ENCODE data around the gene PYROXD2.

The PYROXD2 gene

DNA sequence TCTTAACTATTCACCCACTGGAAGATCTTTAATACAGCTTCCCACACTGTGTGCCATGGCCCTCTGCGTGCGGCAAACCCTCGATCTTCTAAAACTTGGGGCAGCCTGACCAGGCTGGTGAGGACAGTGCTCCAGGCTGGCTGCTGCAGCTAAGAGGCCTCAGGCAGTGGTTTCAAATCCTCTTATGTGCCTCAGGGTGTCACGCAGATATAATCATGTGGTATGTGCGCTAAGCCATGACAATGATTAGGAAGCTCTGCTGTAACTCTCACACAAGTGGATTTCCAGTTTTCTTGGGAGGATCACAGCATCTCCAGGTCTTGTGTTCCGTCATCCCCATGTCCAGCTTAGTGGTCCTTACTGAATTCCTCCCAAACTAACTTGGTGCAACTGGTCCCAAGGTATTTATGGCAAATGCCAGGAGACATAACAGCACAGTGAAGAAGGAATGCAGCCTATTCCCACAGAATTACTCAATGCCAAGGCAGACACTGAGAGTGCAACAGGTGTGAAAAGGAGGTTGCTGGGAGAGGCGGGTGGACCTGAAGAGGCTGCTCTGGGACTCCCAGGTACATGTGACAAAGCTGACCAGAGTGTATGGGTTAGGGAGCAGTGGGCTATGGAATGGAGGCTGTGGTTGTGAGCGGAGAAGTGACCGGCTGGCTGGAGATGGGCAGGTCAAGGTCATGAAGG, 29.5 kb upstream of the PYROXD2 start:
- Histone ChIP-seq H3K9me3 (no peaks in the 10 kb centered on the region), H3K4me3 (no peak overlapping the region), H3K27me3 (no peaks in the 10 kb centered on the region), H3K4me1 (peaks cover 0 to 27% (median 13%) of the 10 kb centered on the region in 4 donors), H3K36me3 (peaks cover 22 to 45% (median 22%) of the 10 kb centered on the region in 3 donors), H3K27ac (no peak overlapping the region)
- no peak for TF ChIP-seq CTCF (IDR thresholded peaks at IDR 0.05)
- intact Hi-C loops (cut with DNase I; ENCODE audit: low total_unique reads): no loop called here
- no peak for DNase-seq

DNA sequence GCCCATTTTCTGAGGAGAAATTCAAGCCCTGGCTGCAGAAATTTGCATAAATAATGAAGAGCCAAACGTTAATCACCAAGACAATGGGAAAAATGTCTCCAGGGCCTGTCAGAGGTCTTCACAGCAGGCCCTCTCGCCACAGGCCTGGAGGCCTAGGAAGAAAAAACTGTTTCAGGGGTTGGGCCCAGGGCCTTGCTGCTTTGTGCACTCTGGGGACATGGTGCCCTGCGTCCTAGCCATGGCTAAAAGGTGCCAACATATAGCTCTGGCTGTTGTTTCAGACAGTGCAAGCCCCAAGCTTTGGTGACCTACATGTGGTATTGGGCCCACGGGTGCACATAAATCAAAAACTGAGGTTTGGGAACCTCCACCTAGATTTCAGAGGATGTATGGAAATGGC, 23.7 kb upstream of the PYROXD2 start:
- DNase-seq: no peak
- intact Hi-C loops (cut with DNase I; ENCODE audit: low total_unique reads): no loop called here
- H3K4me1 ChIP-seq: no peaks in the 10 kb centered on the region
- H3K9me3 ChIP-seq: no peaks in the 10 kb centered on the region
- no peaks in the 10 kb centered on the region for H3K27me3 ChIP-seq
- no peak overlapping the region for H3K27ac ChIP-seq
- no peak overlapping the region for H3K4me3 ChIP-seq
- peaks cover 46 to 80% (median 62%) of the 10 kb centered on the region in 3 donors for H3K36me3 ChIP-seq
- no peak for TF ChIP-seq CTCF (IDR thresholded peaks at IDR 0.05)

GRCh38 chr10:98436704-98437103, 21.7 kb upstream of the PYROXD2 start:
- TF ChIP-seq CTCF (IDR thresholded peaks at IDR 0.05): no peak
- no peak for DNase-seq

DNA sequence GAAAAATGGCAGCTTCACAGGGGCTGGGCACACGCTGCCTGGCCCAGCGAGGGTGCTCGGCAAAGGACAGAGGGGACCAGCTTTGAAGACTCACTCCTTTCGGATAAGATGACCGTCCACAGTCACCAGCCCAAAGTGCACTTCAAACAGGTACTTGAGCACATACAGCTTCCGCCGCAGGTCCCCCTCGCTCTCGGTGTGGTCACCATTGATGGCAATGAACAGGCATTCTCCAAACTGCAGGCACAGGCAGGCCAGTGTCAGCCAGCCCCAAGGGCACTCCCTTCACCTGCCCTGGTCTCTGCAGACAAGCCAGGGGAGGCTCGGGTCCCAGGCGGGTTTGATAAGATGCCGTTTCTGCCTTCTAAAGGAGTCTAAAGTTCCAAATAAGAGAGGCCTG, 20.2 kb upstream of the PYROXD2 start:
- DNase-seq: no peak
- no peaks in the 10 kb centered on the region for H3K27me3 ChIP-seq

More at GRCh38 chr10:98436704-98437103, 21.7 kb upstream of the PYROXD2 start:
- Histone ChIP-seq H3K4me1 (no peaks in the 10 kb centered on the region), H3K27ac (no peak overlapping the region), H3K4me3 (no peak overlapping the region), H3K27me3 (no peaks in the 10 kb centered on the region), H3K9me3 (no peaks in the 10 kb centered on the region), H3K36me3 (peaks cover 56 to 84% (median 72%) of the 10 kb centered on the region in 3 donors)
- intact Hi-C loops (cut with DNase I; ENCODE audit: low total_unique reads): no loop called here

GRCh38 chr10:98433881-98434732, 19.1 kb upstream of the PYROXD2 start:
- intact Hi-C loops (cut with DNase I; ENCODE audit: low total_unique reads): no loop called here
- no peak overlapping the region for H3K27ac ChIP-seq

More for the DNA sequence above, 20.2 kb upstream of the PYROXD2 start:
- H3K4me1 ChIP-seq: no peaks in the 10 kb centered on the region
- no peak overlapping the region for H3K27ac ChIP-seq
- H3K36me3 ChIP-seq: peaks cover 68 to 95% (median 87%) of the 10 kb centered on the region in 3 donors
- H3K9me3 ChIP-seq: no peaks in the 10 kb centered on the region
- intact Hi-C loops (cut with DNase I; ENCODE audit: low total_unique reads): no loop called here
- no peak overlapping the region for H3K4me3 ChIP-seq
- no peak for TF ChIP-seq CTCF (IDR thresholded peaks at IDR 0.05)

More at GRCh38 chr10:98433881-98434732, 19.1 kb upstream of the PYROXD2 start:
- H3K27me3 ChIP-seq: no peaks in the 10 kb centered on the region
- no peaks in the 10 kb centered on the region for H3K9me3 ChIP-seq
- H3K4me1 ChIP-seq: no peaks in the 10 kb centered on the region
- peaks cover 71 to 95% (median 89%) of the 10 kb centered on the region in 3 donors for H3K36me3 ChIP-seq
- H3K4me3 ChIP-seq: no peak overlapping the region
- DNase-seq: no peak
- no peak for TF ChIP-seq CTCF (IDR thresholded peaks at IDR 0.05)

Measured in tibial artery (tissue), 4 donors.